ENCODE measurements around the gene CCR5. TPM values are rescaled to one million over a fixed set of nuclear protein-coding genes. Genes with fewer than 3 reads are reported as not detected.

Gene CCR5
- total RNA-seq, 1 experiment from 2014 or later: not detected

GRCh38 chr3:46395210-46395661 is 24.5 kb downstream of the CCR5 start:
- H3K9ac ChIP-seq (ENCODE audit: low read length): no peak overlapping the region
- no peaks in the 10 kb centered on the region for H4K20me1 ChIP-seq (ENCODE audit: insufficient read depth, low read depth, low read length)
- H2AFZ ChIP-seq (ENCODE audit: low read length): no peak overlapping the region
- H3K27me3 ChIP-seq (ENCODE audit: low read length): no peaks in the 10 kb centered on the region
- no peaks in the 10 kb centered on the region for H3K9me3 ChIP-seq (ENCODE audit: low read length)
- no peaks in the 10 kb centered on the region for H3K36me3 ChIP-seq (ENCODE audit: insufficient read depth, low read length)
- H3K4me2 ChIP-seq (ENCODE audit: low read depth, low read length, poor library complexity, severe bottlenecking): no peak overlapping the region
- DNase-seq: no peak
- H3K4me3 ChIP-seq (ENCODE audit: low read length): no peak overlapping the region
- no peaks in the 10 kb centered on the region for H3K9me2 ChIP-seq (replicated peaks; ENCODE audit: insufficient read depth, low read length)
- no peaks in the 10 kb centered on the region for H3K79me2 ChIP-seq (ENCODE audit: low read length)
- no peak overlapping the region for H3K27ac ChIP-seq (ENCODE audit: low read length)
- H3K4me1 ChIP-seq (ENCODE audit: low read length): no peaks in the 10 kb centered on the region

GRCh38 chr3:46395766-46396530 is 25.2 kb downstream of the CCR5 start:
- H3K27me3 ChIP-seq (ENCODE audit: low read length): no peaks in the 10 kb centered on the region
- no peak overlapping the region for H3K27ac ChIP-seq (ENCODE audit: low read length)
- no peak overlapping the region for H2AFZ ChIP-seq (ENCODE audit: low read length)
- no peaks in the 10 kb centered on the region for H3K36me3 ChIP-seq (ENCODE audit: insufficient read depth, low read length)
- H3K4me2 ChIP-seq (ENCODE audit: low read depth, low read length, poor library complexity, severe bottlenecking): no peak overlapping the region
- DNase-seq: no peak
- H3K79me2 ChIP-seq (ENCODE audit: low read length): no peaks in the 10 kb centered on the region
- no peaks in the 10 kb centered on the region for H3K4me1 ChIP-seq (ENCODE audit: low read length)
- no peak overlapping the region for H3K4me3 ChIP-seq (ENCODE audit: low read length)
- H4K20me1 ChIP-seq (ENCODE audit: insufficient read depth, low read depth, low read length): no peaks in the 10 kb centered on the region
- H3K9ac ChIP-seq (ENCODE audit: low read length): no peak overlapping the region
- H3K9me2 ChIP-seq (replicated peaks; ENCODE audit: insufficient read depth, low read length): no peaks in the 10 kb centered on the region
- H3K9me3 ChIP-seq (ENCODE audit: low read length): no peaks in the 10 kb centered on the region

GRCh38 chr3:46397111-46397510 is 26.4 kb downstream of the CCR5 start:
- Histone ChIP-seq H3K79me2 (ENCODE audit: low read length) (no peaks in the 10 kb centered on the region), H3K9me3 (ENCODE audit: low read length) (no peaks in the 10 kb centered on the region), H3K27ac (ENCODE audit: low read length) (no peak overlapping the region), H3K4me3 (ENCODE audit: low read length) (no peak overlapping the region), H3K4me1 (ENCODE audit: low read length) (no peaks in the 10 kb centered on the region), H3K9me2 (replicated peaks; ENCODE audit: insufficient read depth, low read length) (no peaks in the 10 kb centered on the region), H3K36me3 (ENCODE audit: insufficient read depth, low read length) (no peaks in the 10 kb centered on the region), H4K20me1 (ENCODE audit: insufficient read depth, low read depth, low read length) (no peaks in the 10 kb centered on the region), H3K27me3 (ENCODE audit: low read length) (no peaks in the 10 kb centered on the region), H3K9ac (ENCODE audit: low read length) (no peak overlapping the region), H2AFZ (ENCODE audit: low read length) (no peak overlapping the region), H3K4me2 (ENCODE audit: low read depth, low read length, poor library complexity, severe bottlenecking) (no peak overlapping the region)
- DNase-seq: no peak

GRCh38 chr3:46398186-46398955 is 27.6 kb downstream of the CCR5 start:
- Histone ChIP-seq H3K9me3 (ENCODE audit: low read length) (no peaks in the 10 kb centered on the region), H3K4me3 (ENCODE audit: low read length) (no peak overlapping the region), H3K4me2 (ENCODE audit: low read depth, low read length, poor library complexity, severe bottlenecking) (no peak overlapping the region), H3K4me1 (ENCODE audit: low read length) (no peaks in the 10 kb centered on the region), H3K27ac (ENCODE audit: low read length) (no peak overlapping the region), H3K79me2 (ENCODE audit: low read length) (no peaks in the 10 kb centered on the region), H2AFZ (ENCODE audit: low read length) (no peak overlapping the region), H3K27me3 (ENCODE audit: low read length) (no peaks in the 10 kb centered on the region), H3K9me2 (replicated peaks; ENCODE audit: insufficient read depth, low read length) (no peaks in the 10 kb centered on the region), H4K20me1 (ENCODE audit: insufficient read depth, low read depth, low read length) (no peaks in the 10 kb centered on the region), H3K36me3 (ENCODE audit: insufficient read depth, low read length) (no peaks in the 10 kb centered on the region), H3K9ac (ENCODE audit: low read length) (no peak overlapping the region)
- no peak for DNase-seq

GRCh38 chr3:46399098-46399497 is 28.4 kb downstream of the CCR5 start:
- no peaks in the 10 kb centered on the region for H4K20me1 ChIP-seq (ENCODE audit: insufficient read depth, low read depth, low read length)
- no peaks in the 10 kb centered on the region for H3K36me3 ChIP-seq (ENCODE audit: insufficient read depth, low read length)
- no peaks in the 10 kb centered on the region for H3K9me3 ChIP-seq (ENCODE audit: low read length)
- no peak overlapping the region for H3K9ac ChIP-seq (ENCODE audit: low read length)
- H2AFZ ChIP-seq (ENCODE audit: low read length): no peak overlapping the region
- DNase-seq: no peak
- H3K4me1 ChIP-seq (ENCODE audit: low read length): no peaks in the 10 kb centered on the region
- H3K4me2 ChIP-seq (ENCODE audit: low read depth, low read length, poor library complexity, severe bottlenecking): no peak overlapping the region
- H3K27me3 ChIP-seq (ENCODE audit: low read length): no peaks in the 10 kb centered on the region
- H3K4me3 ChIP-seq (ENCODE audit: low read length): no peak overlapping the region
- no peaks in the 10 kb centered on the region for H3K79me2 ChIP-seq (ENCODE audit: low read length)
- H3K9me2 ChIP-seq (replicated peaks; ENCODE audit: insufficient read depth, low read length): no peaks in the 10 kb centered on the region
- H3K27ac ChIP-seq (ENCODE audit: low read length): no peak overlapping the region

- Histone ChIP-seq H3K27me3 (ENCODE audit: low read length) (no peaks in the 10 kb centered on the region), H3K79me2 (ENCODE audit: low read length) (no peaks in the 10 kb centered on the region), H2AFZ (ENCODE audit: low read length) (no peak overlapping the region), H3K4me1 (ENCODE audit: low read length) (no peaks in the 10 kb centered on the region), H4K20me1 (ENCODE audit: insufficient read depth, low read depth, low read length) (no peaks in the 10 kb centered on the region), H3K9me3 (ENCODE audit: low read length) (no peaks in the 10 kb centered on the region), H3K9me2 (replicated peaks; ENCODE audit: insufficient read depth, low read length) (no peaks in the 10 kb centered on the region), H3K36me3 (ENCODE audit: insufficient read depth, low read length) (no peaks in the 10 kb centered on the region), H3K4me3 (ENCODE audit: low read length) (no peak overlapping the region), H3K4me2 (ENCODE audit: low read depth, low read length, poor library complexity, severe bottlenecking) (no peak overlapping the region), H3K9ac (ENCODE audit: low read length) (no peak overlapping the region), H3K27ac (ENCODE audit: low read length) (no peak overlapping the region)
- no peak for DNase-seq
These were observed 28.8 kb downstream of the CCR5 start for GRCh38 chr3:46399557-46399956.

- no peak overlapping the region for H3K9ac ChIP-seq (ENCODE audit: low read length)
- no peaks in the 10 kb centered on the region for H3K79me2 ChIP-seq (ENCODE audit: low read length)
- H4K20me1 ChIP-seq (ENCODE audit: insufficient read depth, low read depth, low read length): no peaks in the 10 kb centered on the region
- H2AFZ ChIP-seq (ENCODE audit: low read length): no peak overlapping the region
- H3K9me2 ChIP-seq (replicated peaks; ENCODE audit: insufficient read depth, low read length): no peaks in the 10 kb centered on the region
- H3K4me3 ChIP-seq (ENCODE audit: low read length): no peak overlapping the region
- DNase-seq: no peak
- no peaks in the 10 kb centered on the region for H3K4me1 ChIP-seq (ENCODE audit: low read length)
- H3K9me3 ChIP-seq (ENCODE audit: low read length): no peaks in the 10 kb centered on the region
- no peaks in the 10 kb centered on the region for H3K36me3 ChIP-seq (ENCODE audit: insufficient read depth, low read length)
- H3K27me3 ChIP-seq (ENCODE audit: low read length): no peaks in the 10 kb centered on the region
- H3K27ac ChIP-seq (ENCODE audit: low read length): no peak overlapping the region
- no peak overlapping the region for H3K4me2 ChIP-seq (ENCODE audit: low read depth, low read length, poor library complexity, severe bottlenecking)
These were observed 29.4 kb downstream of the CCR5 start for GRCh38 chr3:46400000-46400734.

GRCh38 chr3:46400846-46401245 is 30.1 kb downstream of the CCR5 start:
- Histone ChIP-seq H3K4me2 (ENCODE audit: low read depth, low read length, poor library complexity, severe bottlenecking) (no peak overlapping the region), H3K9ac (ENCODE audit: low read length) (no peak overlapping the region), H3K36me3 (ENCODE audit: insufficient read depth, low read length) (no peaks in the 10 kb centered on the region), H2AFZ (ENCODE audit: low read length) (no peak overlapping the region), H3K27me3 (ENCODE audit: low read length) (no peaks in the 10 kb centered on the region), H3K4me3 (ENCODE audit: low read length) (no peak overlapping the region), H3K9me2 (replicated peaks; ENCODE audit: insufficient read depth, low read length) (no peaks in the 10 kb centered on the region), H3K27ac (ENCODE audit: low read length) (no peak overlapping the region), H3K4me1 (ENCODE audit: low read length) (no peaks in the 10 kb centered on the region), H3K79me2 (ENCODE audit: low read length) (no peaks in the 10 kb centered on the region), H4K20me1 (ENCODE audit: insufficient read depth, low read depth, low read length) (no peaks in the 10 kb centered on the region), H3K9me3 (ENCODE audit: low read length) (no peaks in the 10 kb centered on the region)
- no peak for DNase-seq

All from Karpas-422 (cell line).